Measurements from ENCODE around the gene TBX2. TPM values are rescaled to one million over a fixed set of nuclear protein-coding genes. Genes with fewer than 3 reads are reported as not detected.

Gene TBX2
- total RNA-seq, 1 experiment from 2014 or later: 9.9 TPM

DNA sequence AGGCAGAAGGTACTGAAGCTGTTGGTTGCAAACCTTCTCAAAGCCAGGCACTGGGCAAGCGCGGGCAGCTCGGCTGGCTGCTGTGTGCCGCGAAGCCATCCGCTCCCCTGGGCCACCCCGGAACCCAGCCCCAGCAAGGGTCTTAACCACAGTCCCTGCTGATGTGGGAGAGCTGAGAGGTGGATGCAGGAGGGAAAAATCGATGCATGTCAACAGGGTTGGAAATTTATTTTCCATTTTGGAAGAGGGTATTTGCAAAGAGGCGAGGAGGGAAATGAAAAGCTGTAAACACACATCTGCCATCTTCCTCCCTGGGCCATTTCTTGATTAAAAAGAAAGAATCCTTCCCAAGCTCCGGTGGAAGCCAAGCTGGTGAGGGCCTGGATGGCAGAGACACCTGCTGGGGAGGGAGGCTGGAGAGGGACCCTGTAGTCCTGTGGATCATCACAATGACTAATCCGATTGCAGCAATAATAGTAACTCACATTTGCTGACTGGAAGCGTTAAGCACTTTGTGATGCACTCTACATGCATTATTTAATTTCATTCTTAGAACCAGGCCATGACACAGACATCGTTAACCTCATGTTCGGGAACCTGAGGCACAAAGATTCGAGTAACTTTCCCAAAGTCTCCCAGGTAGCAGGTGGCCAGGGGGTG is 13.9 kb upstream of the TBX2 start:
- DNase-seq (ENCODE audit: extremely low read depth, low read depth): no peak

- DNase-seq (ENCODE audit: extremely low read depth, low read depth): no peak
Measured at GRCh38 chr17:61386251-61386650, 13.4 kb upstream of the TBX2 start.

GRCh38 chr17:61387011-61387410 is 12.6 kb upstream of the TBX2 start:
- no peak for DNase-seq (ENCODE audit: extremely low read depth, low read depth)

GRCh38 chr17:61387511-61388305 is 11.9 kb upstream of the TBX2 start:
- no peak for DNase-seq (ENCODE audit: extremely low read depth, low read depth)

DNA sequence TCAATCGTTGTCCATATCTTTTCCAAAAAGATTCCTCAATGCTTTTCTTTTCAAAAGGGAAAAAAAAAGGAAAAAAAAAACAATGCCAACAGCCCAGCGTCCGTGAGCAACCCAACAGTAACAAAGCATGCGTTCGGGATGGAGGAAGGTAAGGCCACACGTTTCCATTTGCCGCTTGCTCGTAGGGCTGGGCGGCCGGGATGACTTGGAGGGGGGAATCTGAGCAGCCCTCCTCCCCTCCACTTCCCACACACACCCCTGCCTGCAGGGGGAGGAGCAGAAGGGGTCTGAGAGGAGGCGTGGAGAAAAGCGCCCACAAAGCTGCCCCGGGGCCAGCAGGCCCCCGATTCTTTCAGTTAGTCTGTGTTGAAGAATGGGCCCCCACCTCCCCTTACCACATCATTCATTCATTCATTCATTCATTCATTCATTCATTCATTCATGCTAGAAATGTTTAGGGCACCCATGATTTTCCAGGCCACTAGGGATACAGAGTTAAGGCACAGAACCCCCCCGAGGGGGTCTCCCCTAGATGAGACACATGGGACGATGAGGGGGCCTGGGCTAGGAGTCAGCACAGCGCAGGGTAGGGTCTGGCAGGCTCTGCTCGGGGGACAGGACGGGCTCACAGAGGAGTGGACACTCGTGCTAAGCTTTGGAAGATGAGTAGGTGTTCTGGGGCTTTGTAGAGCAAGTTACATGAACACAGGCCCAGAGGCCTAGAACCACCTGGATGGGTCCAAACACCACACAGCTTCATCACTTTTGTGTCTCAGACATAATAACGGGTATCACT is 10.9 kb upstream of the TBX2 start:
- no peak for DNase-seq (ENCODE audit: extremely low read depth, low read depth)

DNA sequence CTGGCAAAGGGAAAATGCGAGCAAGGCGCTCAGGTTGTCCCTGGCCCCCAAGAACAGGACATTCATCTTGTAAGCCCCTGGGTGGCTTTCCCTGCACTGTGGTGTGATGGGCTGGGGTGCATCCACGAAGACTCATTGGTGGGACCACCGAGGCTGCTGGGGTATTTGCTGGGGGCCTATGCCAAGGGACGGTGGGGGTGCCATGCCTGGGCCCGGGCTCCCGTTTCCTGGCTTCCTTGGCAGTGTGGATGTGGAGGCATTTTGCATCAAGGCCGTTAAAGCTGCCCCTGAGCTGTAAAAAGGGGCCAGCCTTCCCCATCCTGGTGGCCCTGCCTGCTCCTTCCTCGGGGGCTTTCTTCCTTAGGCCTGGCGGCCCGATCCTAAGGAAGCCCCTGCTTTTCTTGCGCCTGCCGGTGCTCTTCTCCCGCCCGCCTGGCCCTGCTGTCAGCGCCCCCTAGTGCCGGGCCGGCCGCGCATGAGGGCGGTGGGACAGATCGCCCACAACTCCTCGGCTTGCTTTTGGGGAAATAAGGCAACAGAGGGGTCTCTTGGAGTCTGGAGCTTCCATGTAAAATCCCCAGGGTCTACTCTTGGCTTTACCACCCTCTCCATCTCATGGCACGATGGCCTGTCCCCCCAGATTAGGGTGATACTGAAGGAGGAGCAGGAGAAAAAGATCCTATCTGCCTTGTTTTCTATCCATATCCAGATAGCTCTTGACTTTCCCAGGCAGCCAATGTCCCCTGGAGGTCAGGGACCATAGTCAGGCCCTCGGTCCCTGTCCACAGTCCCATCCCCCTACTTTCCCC is 9.8 kb upstream of the TBX2 start:
- DNase-seq (ENCODE audit: extremely low read depth, low read depth): peak; percentile 53

GRCh38 chr17:61390479-61390791 is 9.2 kb upstream of the TBX2 start:
- no peak for DNase-seq (ENCODE audit: extremely low read depth, low read depth)

GRCh38 chr17:61391595-61392291 is 7.9 kb upstream of the TBX2 start:
- DNase-seq (ENCODE audit: extremely low read depth, low read depth): no peak

DNA sequence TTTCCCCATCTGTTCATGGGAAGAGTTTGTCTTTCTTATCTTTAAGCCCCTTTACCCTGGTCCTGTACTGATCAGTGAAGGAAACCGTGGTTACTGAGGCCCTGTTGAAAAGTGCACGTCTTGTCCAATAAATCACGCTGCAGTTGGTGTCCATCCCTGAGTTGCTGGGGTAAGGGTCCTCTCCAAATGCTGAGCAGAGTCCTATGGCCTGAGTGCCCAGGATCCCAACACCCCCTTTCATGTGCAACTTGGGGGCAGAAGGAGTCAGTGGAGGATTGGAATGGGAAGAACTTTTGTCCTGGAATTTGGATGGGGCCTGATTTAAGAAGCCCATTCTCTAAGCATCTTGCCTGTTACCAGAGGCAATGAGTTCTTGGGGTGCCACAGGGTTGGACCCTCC is 7.0 kb upstream of the TBX2 start:
- no peak for DNase-seq (ENCODE audit: extremely low read depth, low read depth)

- no peak for DNase-seq (ENCODE audit: extremely low read depth, low read depth)
Measured at GRCh38 chr17:61393550-61393903, 6.1 kb upstream of the TBX2 start.

- no peak for DNase-seq (ENCODE audit: extremely low read depth, low read depth)
Measured at GRCh38 chr17:61393904-61394629, 5.6 kb upstream of the TBX2 start.

DNA sequence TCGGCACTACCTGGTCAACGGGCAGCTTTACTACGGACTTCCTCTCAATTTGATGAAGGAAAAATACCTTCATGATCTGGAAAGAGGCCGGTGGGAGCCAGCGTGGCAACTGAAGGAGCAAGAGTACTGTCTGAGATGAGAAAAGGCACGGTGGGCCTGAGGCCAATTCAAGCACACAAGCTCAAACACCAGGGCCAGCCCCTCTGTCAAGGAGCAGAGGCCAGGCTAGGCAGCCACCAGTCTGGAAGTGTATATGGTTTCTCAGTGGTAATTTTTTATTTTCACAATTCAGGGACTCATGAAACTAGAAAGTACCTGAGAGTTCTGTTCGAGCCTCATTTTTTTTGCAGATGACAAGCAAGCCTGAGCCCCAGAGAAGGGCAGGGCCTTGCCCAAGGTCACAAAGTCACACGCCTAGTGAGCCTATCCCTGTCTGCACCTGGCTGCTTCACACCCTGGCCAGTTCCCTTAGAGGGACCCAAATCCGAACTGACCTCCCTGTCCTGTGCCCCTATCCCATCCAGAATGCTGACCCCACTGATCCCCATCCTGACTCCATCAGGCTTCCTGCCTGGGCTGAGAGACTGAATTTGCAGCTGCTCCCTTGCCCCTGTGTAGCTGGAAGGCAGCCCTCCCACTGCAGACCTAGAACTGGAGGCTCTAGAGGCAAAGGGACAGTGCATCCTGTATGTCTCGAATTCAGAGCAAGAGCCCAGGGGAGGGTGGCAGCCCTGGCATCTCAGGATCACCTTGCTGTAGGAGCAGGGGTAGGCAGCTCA is 4.8 kb upstream of the TBX2 start:
- no peak for DNase-seq (ENCODE audit: extremely low read depth, low read depth)

- no peak for DNase-seq (ENCODE audit: extremely low read depth, low read depth)
Measured at GRCh38 chr17:61395409-61395982, 4.1 kb upstream of the TBX2 start.

GRCh38 chr17:61395983-61396585 is 3.6 kb upstream of the TBX2 start:
- DNase-seq (ENCODE audit: extremely low read depth, low read depth): no peak

- DNase-seq (ENCODE audit: extremely low read depth, low read depth): no peak
Measured at GRCh38 chr17:61396586-61397085, 3.0 kb upstream of the TBX2 start.

DNA sequence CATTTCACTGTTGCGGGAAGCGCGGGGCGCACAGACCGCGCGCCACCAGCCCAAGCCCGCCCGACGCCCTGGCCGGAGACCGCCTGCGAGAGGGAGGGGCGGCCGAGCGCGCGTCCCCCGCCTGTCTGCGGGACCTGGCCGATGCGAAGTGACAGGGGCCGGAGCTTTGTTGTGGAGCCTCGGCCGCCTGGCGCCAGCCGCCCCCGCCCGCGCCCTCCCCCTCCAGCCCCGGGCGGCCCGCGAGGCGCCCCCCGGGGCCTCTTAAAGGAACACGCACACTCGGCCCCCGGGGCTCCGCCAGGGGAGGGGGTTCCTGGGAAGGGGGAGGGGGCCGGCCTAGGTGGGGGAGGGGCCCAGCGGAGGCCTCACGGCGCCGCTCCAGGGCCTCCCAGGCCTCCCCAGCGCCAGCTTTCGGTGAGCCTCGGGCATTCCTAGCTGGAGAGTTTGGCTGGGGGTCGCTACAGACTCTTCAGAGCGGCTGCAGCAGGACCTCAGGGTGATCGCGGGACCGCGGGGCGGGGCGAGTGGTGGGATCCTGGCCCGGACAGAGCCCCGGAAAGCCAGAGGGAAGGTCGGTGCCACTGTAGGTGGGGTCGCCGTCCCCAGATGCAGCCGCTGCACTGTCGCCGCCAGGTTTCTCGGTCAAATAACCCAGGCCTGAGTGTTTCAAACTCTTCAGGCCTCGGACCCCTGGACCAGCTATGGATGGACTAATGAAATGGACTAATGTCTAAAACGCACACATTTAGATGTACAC is 2.4 kb upstream of the TBX2 start:
- DNase-seq (ENCODE audit: extremely low read depth, low read depth): no peak

DNA sequence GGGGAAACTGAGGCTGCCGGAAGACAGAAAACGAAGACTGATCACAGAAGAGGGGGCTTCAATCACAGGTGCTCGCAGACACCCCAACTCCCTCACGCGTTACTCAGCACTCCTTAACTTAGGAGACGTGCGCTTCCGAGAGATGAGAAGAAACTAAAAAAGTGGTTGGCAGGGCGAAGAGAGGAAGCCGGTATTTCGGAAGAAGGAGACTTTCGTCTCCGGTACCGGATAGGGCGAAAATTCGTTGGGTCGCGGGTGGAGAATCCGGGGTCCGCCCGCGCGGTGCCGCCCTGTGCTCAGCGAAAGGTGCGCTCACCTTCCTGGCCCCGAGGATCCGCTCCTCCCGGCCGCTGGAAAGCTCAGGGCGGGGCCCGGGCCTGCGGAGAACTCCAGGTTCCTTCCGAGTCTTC is 917 bp upstream of the TBX2 start:
- no peak for DNase-seq (ENCODE audit: extremely low read depth, low read depth)
